D721Med (cell line): Measurements from ENCODE around the gene TMEM135.
"Not testable (repeated sequence)": the region's sequence is repeated elsewhere in the genome, so short reads cannot be mapped to it uniquely, and the experiment has no call there.

Experiments used
- DNase-seq: peaks from one replicate; pipeline ENCODE4 v3.0.0; 2011; ENCODE audit warnings: low spot score; ENCODE audit not compliant: insufficient read length
- FAIRE-seq: peaks from 2 replicates; lab custom pipeline; 2011; peaks lifted over from hg19 to GRCh38; lab: Jason Lieb, UNC
- CTCF ChIP-seq: IDR thresholded peaks from 2 replicates; pipeline ENCODE4 v1.5.1; 2012; ENCODE audit warnings: mild to moderate bottlenecking, control low read depth; ENCODE audit not compliant: insufficient read depth; ENCODE audit errors: missing control alignments

Gene TMEM135

GRCh38 chr11:87263979-87264378 is 226.2 kb downstream of the TMEM135 start:
- TF ChIP-seq CTCF, result no peak
- DNase-seq (no peak), FAIRE-seq (no peak)

GRCh38 chr11:87265132-87265531 is 227.4 kb downstream of the TMEM135 start:
- no peak for DNase-seq
- TF ChIP-seq CTCF, result no peak
- no peak for FAIRE-seq

DNA sequence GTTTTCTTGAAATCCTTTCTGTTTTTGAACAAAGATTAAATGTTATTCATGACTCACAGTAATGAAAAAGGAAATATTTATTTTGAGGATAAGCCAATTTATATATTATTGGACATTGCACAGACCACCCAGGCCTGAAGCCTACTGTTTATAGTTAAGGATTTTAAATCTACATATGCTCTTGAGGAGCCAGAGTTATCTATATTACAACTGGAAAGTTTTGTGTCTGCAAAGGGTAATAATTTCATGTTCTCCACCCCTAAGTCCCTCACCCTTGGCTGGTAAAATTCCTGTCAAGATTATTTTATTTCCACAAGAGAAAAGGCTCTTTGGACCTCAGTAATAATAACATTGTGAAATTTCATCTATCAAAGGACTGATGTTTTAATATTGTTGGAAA is 228.2 kb downstream of the TMEM135 start:
- DNase-seq (no peak), FAIRE-seq (no peak)
- TF ChIP-seq CTCF, result no peak

GRCh38 chr11:87266751-87267150 is 229.0 kb downstream of the TMEM135 start:
- TF ChIP-seq CTCF, result no peak
- no peak for FAIRE-seq
- DNase-seq, result no peak

GRCh38 chr11:87271951-87272350 is 234.2 kb downstream of the TMEM135 start:
- DNase-seq, FAIRE-seq: not testable (repeated sequence)

- TF ChIP-seq CTCF, result no peak
- no peak for FAIRE-seq
These were observed 237.4 kb downstream of the TMEM135 start for GRCh38 chr11:87275176-87275575.

GRCh38 chr11:87280143-87280542 is 242.4 kb downstream of the TMEM135 start:
- FAIRE-seq, result no peak
- DNase-seq, result no peak
- TF ChIP-seq CTCF, result no peak

More at GRCh38 chr11:87275176-87275575, 237.4 kb downstream of the TMEM135 start:
- no peak for DNase-seq

- no peak for TF ChIP-seq CTCF
- no peak for FAIRE-seq
These were observed 243.8 kb downstream of the TMEM135 start for GRCh38 chr11:87281496-87281895.

More at GRCh38 chr11:87281496-87281895, 243.8 kb downstream of the TMEM135 start:
- no peak for DNase-seq
